Hepatocyte (in vitro differentiated cells): ENCODE data around the gene NCF4. TPM values are rescaled to one million over a fixed set of nuclear protein-coding genes. Genes with fewer than 3 reads are reported as not detected.
A peak's percentile ranks its signal among the peaks of the same experiment; 100 is the strongest.

ENCODE experiments used
- DNase-seq: peaks from one replicate; pipeline ENCODE4 v3.0.0-alpha.2; 2016; ENCODE audit warnings: low spot score
- H2AFZ ChIP-seq: fragments of 200-600 bp; sonication (generic); 2 replicates; pipeline ENCODE4 v1.6.0; 2016; ENCODE audit warnings: antibody characterized with exemption, mild to moderate bottlenecking
- H3K27ac ChIP-seq: fragments of 200-600 bp; sonication (generic); 2 replicates; pipeline ENCODE4 v1.5.1; 2016; ENCODE audit warnings: mild to moderate bottlenecking
- H3K27me3 ChIP-seq: fragments of 200-600 bp; sonication (generic); 2 replicates; pipeline ENCODE4 v1.6.1; 2016
- H3K36me3 ChIP-seq: fragments of 200-600 bp; sonication (generic); replicated peaks from 2 replicates; pipeline ENCODE4 v1.5.1; 2016; ENCODE audit warnings: low read depth; ENCODE audit not compliant: insufficient read depth
- H3K4me1 ChIP-seq: fragments of 200-600 bp; sonication (generic); 2 replicates; pipeline ENCODE4 v1.5.1; 2016; ENCODE audit warnings: mild to moderate bottlenecking, moderate library complexity; ENCODE audit not compliant: insufficient read depth
- H3K4me2 ChIP-seq: fragments of 200-600 bp; sonication (generic); 2 replicates; pipeline ENCODE4 v1.6.0; 2016
- H3K4me3 ChIP-seq: fragments of 200-600 bp; sonication (generic); 2 replicates; pipeline ENCODE4 v1.5.1; 2016; ENCODE audit warnings: mild to moderate bottlenecking
- H3K79me2 ChIP-seq: fragments of 200-600 bp; sonication (generic); 2 replicates; pipeline ENCODE4 v1.6.0; 2017; ENCODE audit warnings: mild to moderate bottlenecking
- H3K9me2 ChIP-seq: fragments of 200-600 bp; sonication (generic); replicated peaks from 2 replicates; pipeline ENCODE4 v1.6.0; 2017; ENCODE audit warnings: mild to moderate bottlenecking; ENCODE audit not compliant: insufficient read depth
- H3K9me3 ChIP-seq: fragments of 200-600 bp; sonication (generic); 2 replicates; pipeline ENCODE4 v1.5.1; 2016; ENCODE audit warnings: low read depth, mild to moderate bottlenecking
- H4K20me1 ChIP-seq: fragments of 200-600 bp; sonication (generic); 2 replicates; pipeline ENCODE4 v1.6.0; 2016; ENCODE audit warnings: mild to moderate bottlenecking; ENCODE audit not compliant: insufficient read depth, poor library complexity, severe bottlenecking
- CTCF ChIP-seq: fragments of 200-600 bp; sonication (generic); IDR thresholded peaks from 2 replicates; pipeline ENCODE4 v1.5.1; 2016; ENCODE audit warnings: antibody characterized with exemption, mild to moderate bottlenecking; ENCODE audit not compliant: poor library complexity
- EZH2 ChIP-seq: fragments of 200-600 bp; sonication (generic); IDR thresholded peaks from 2 replicates; pipeline ENCODE4 v1.6.1; 2016; ENCODE audit warnings: antibody characterized with exemption, mild to moderate bottlenecking, borderline replicate concordance
- EZH2phosphoT487 ChIP-seq: fragments of 200-600 bp; sonication (generic); IDR thresholded peaks from one replicate; pipeline ENCODE4 v1.6.1; 2018; ENCODE audit warnings: antibody characterized with exemption, mild to moderate bottlenecking, low read depth, moderate library complexity; ENCODE audit not compliant: unreplicated experiment, severe bottlenecking
- WGBS: methylation state at CpG from one replicate; pipeline ENCODE4 v1.1.6; 2016; ENCODE audit warnings: low lambda C conversion rate; ENCODE audit errors: missing lambda C conversion rate; 5-methylcytosine and 5-hydroxymethylcytosine counted together
- polyA plus RNA-seq: library from polyadenylated mRNA; unstranded; fragments of >200 nt; fragmentation: Nextera tagmentation; extraction: Ambion mirVana; gene quantifications from 2 replicates; pipeline ENCODE4 v1.2.1, GENCODE V29; 2016
- total RNA-seq: library from RNA; depleted of rRNA; stranded (reverse); fragments of >200 nt; gene quantifications from 2 replicates; pipeline ENCODE4 v1.2.3, GENCODE V29; 2014

Gene NCF4
- total and polyA plus RNA-seq, 2 experiments from 2014 or later, result 0.37 to 0.54 TPM

- Histone ChIP-seq H3K4me1 (no peaks in the 10 kb centered on the region), H3K36me3 (no peaks in the 10 kb centered on the region), H3K79me2 (no peaks in the 10 kb centered on the region), H3K4me2 (no peak overlapping the region), H3K27ac (no peak overlapping the region), H2AFZ (no peak overlapping the region), H3K27me3 (peaks cover 17% of the 10 kb centered on the region), H3K9me3 (no peaks in the 10 kb centered on the region), H3K4me3 (no peak overlapping the region), H4K20me1 (no peaks in the 10 kb centered on the region), H3K9me2 (no peaks in the 10 kb centered on the region)
- whole genome bisulfite sequencing, result 91% methylated on average over 14 of the region's 14 CpGs
- no peak for TF ChIP-seq CTCF
- TF ChIP-seq EZH2phosphoT487, result no peak
- no peak for TF ChIP-seq EZH2
- no peak for DNase-seq
Measured at GRCh38 chr22:36864454-36865215, 3.8 kb downstream of the NCF4 start.

DNA sequence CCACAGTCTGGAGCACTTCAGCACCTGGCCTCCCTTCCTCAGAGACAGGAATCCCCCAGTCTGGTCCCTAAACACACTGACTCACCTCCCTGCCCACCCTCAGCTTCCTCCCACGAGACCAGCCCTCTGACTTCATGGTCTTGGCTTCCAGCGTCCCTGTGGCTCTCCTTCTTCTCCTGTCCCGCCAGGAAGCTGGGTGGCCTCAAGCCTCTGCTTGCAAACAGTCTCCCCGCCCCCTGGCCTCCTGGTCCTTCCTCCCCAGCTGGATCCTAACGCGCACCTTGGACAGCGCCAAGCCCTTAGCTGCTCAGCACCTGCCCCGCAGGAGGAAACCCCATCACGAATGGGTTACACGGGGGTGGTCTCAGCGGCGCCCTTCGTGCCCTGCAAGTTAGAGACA is 4.5 kb downstream of the NCF4 start:
- WGBS, result 32% methylated on average over 13 of the region's 13 CpGs
- TF ChIP-seq EZH2, result no peak
- TF ChIP-seq CTCF, result no peak
- no peak for TF ChIP-seq EZH2phosphoT487
- Histone ChIP-seq H3K27ac (no peak overlapping the region), H3K79me2 (no peaks in the 10 kb centered on the region), H3K4me1 (no peaks in the 10 kb centered on the region), H3K9me2 (no peaks in the 10 kb centered on the region), H3K27me3 (peaks cover 24% of the 10 kb centered on the region), H3K4me3 (no peak overlapping the region), H3K4me2 (no peak overlapping the region), H4K20me1 (no peaks in the 10 kb centered on the region), H3K36me3 (no peaks in the 10 kb centered on the region), H3K9me3 (no peaks in the 10 kb centered on the region), H2AFZ (no peak overlapping the region)
- peak; percentile 46 for DNase-seq

- Histone ChIP-seq H3K4me2 (no peak overlapping the region), H3K9me2 (no peaks in the 10 kb centered on the region), H3K27ac (no peak overlapping the region), H3K9me3 (no peaks in the 10 kb centered on the region), H3K4me3 (no peak overlapping the region), H4K20me1 (no peaks in the 10 kb centered on the region), H3K36me3 (no peaks in the 10 kb centered on the region), H2AFZ (no peak overlapping the region), H3K4me1 (no peaks in the 10 kb centered on the region), H3K27me3 (peaks cover 34% of the 10 kb centered on the region), H3K79me2 (no peaks in the 10 kb centered on the region)
- TF ChIP-seq EZH2, result no peak
- no peak for DNase-seq
- WGBS, result 88% methylated on average over 5 of the region's 5 CpGs
Measured at GRCh38 chr22:36867695-36868094, 6.9 kb downstream of the NCF4 start.

- no peak overlapping the region for H3K4me3 ChIP-seq
- H3K9me3 ChIP-seq, result no peaks in the 10 kb centered on the region
- H3K36me3 ChIP-seq, result no peaks in the 10 kb centered on the region
- no peak overlapping the region for H2AFZ ChIP-seq
- no peak for DNase-seq
- TF ChIP-seq CTCF (no peak), EZH2phosphoT487 (no peak), EZH2 (no peak)
- H4K20me1 ChIP-seq, result no peaks in the 10 kb centered on the region
- H3K9me2 ChIP-seq, result no peaks in the 10 kb centered on the region
- 67% methylated on average over 4 of the region's 5 CpGs for WGBS
- H3K4me2 ChIP-seq, result no peak overlapping the region
- peaks cover 34% of the 10 kb centered on the region for H3K27me3 ChIP-seq
- H3K27ac ChIP-seq, result no peak overlapping the region
- H3K4me1 ChIP-seq, result no peaks in the 10 kb centered on the region
- no peaks in the 10 kb centered on the region for H3K79me2 ChIP-seq
Measured at GRCh38 chr22:36868546-36869181, 7.9 kb downstream of the NCF4 start.
